HepG2 (cell line): Measurements from ENCODE around the gene RB1. TPM values are rescaled to one million over a fixed set of nuclear protein-coding genes. Genes with fewer than 3 reads are reported as not detected.

Source experiments
- ATAC-seq: fragments of 200-7000 bp; cut with Tn5 transposase; 3 replicates; pipeline ENCODE4 v1.9.1; 2020; ENCODE audit warnings: mild to moderate bottlenecking, moderate library complexity
- BruUV-seq: library from RNA; stranded (reverse); fragments of 400-500 nt; replicated peaks from 2 replicates; lab custom pipeline; 2021; lab: Mats Ljungman, UMichigan
- CTCF ChIA-PET: fragments of 300-600 bp; formaldehyde crosslinking; extraction: SDS; loops from one replicate; lab custom pipeline; 2021; ENCODE audit warnings: low total read pairs, inconsistent platforms, low intra/inter-chr PET ratio; lab: Yijun Ruan, JAX
- POLR2A ChIA-PET: fragments of 350-600 bp; sonication (Branson Sonifier 250); formaldehyde crosslinking; loops from one replicate; lab custom pipeline; 2020; ENCODE audit warnings: antibody characterized with exemption, inconsistent platforms; lab: Yijun Ruan, JAX
- DNase-seq: peaks from one replicate; pipeline ENCODE4 v3.0.0-alpha.2; 2015; ENCODE audit warnings: low spot score
- FAIRE-seq: peaks from 3 replicates; lab custom pipeline; 2011; peaks lifted over from hg19 to GRCh38; lab: Jason Lieb, UNC
- H2AFZ ChIP-seq: one replicate; pipeline ENCODE4 v1.6.1; 2011; ENCODE audit warnings: low read length, inconsistent platforms
- H3K27ac ChIP-seq: fragments of 300-600 bp; 3 replicates; pipeline ENCODE4 v1.8.0; 2011; ENCODE audit warnings: mixed run types, mild to moderate bottlenecking, mixed read lengths, low read length, inconsistent platforms; ENCODE audit not compliant: insufficient read depth; ENCODE audit errors: extremely low read length
- H3K27me3 ChIP-seq, 2 experiments: fragments of 200-600 bp in 1 of 2; 2 replicates in 1 of 2; 3 replicates in 1 of 2; pipeline versions ENCODE4 v1.6.0 to v1.8.0; 2011; ENCODE audit warnings: low read length in 2 of 2, mild to moderate bottlenecking in 2 of 2, moderate library complexity in 2 of 2, inconsistent platforms in 1 of 2; ENCODE audit not compliant: insufficient read depth in 2 of 2, control insufficient read depth in 1 of 2
- H3K36me3 ChIP-seq, 2 experiments: fragments of 200-600 bp in 1 of 2; replicated peaks in 1 of 2; 2 replicates in 1 of 2; 3 replicates in 1 of 2; pipeline versions ENCODE4 v1.5.1 to v1.8.0; 2011; ENCODE audit warnings: low read length in 2 of 2, inconsistent platforms in 1 of 2; ENCODE audit not compliant: insufficient read depth in 2 of 2, control insufficient read depth in 1 of 2
- H3K4me1 ChIP-seq: 2 replicates; pipeline ENCODE4 v1.5.1; 2012; ENCODE audit warnings: low read length, inconsistent platforms; ENCODE audit not compliant: insufficient read depth
- H3K4me2 ChIP-seq: 2 replicates; pipeline ENCODE4 v1.6.0; 2011; ENCODE audit warnings: low read depth, low read length, inconsistent platforms
- H3K4me3 ChIP-seq, 3 experiments: fragments of 200-600 bp in 1 of 3; sonication (generic), shearing (Covaris generic) in 1 of 3; replicated peaks in 1 of 3; 2 replicates each; pipeline ENCODE4 v1.5.1; 2011 to 2016; ENCODE audit warnings: low read length in 3 of 3, inconsistent platforms in 2 of 3, low read depth in 2 of 3, mild to moderate bottlenecking in 2 of 3, control low read depth in 1 of 3, mixed read lengths in 1 of 3; ENCODE audit not compliant: insufficient read depth in 1 of 3
- H3K79me2 ChIP-seq: one replicate; pipeline ENCODE4 v1.6.1; 2011; ENCODE audit warnings: low read length, inconsistent platforms; ENCODE audit not compliant: insufficient read depth
- H3K9ac ChIP-seq: 2 replicates; pipeline ENCODE4 v1.6.0; 2011; ENCODE audit warnings: mild to moderate bottlenecking, low read depth, low read length, inconsistent platforms; ENCODE audit not compliant: insufficient read depth
- H3K9me3 ChIP-seq: 2 replicates; pipeline ENCODE4 v1.5.1; 2012; ENCODE audit warnings: mild to moderate bottlenecking, low read length
- H4K20me1 ChIP-seq: 2 replicates; pipeline ENCODE4 v1.6.0; 2011; ENCODE audit warnings: inconsistent platforms, mild to moderate bottlenecking, low read length, moderate library complexity; ENCODE audit not compliant: insufficient read depth
- AGO2 ChIP-seq: fragments of 200-400 bp; formaldehyde crosslinking; optimal IDR thresholded peaks from 2 replicates; pipeline ENCODE3; 2017; ENCODE audit warnings: mild to moderate bottlenecking, low read depth, low read length, moderate library complexity
- PAX8 ChIP-seq: sonication (generic); formaldehyde crosslinking; IDR thresholded peaks from 2 replicates; pipeline ENCODE4 v1.8.0; 2022; ENCODE audit warnings: mild to moderate bottlenecking, missing genetic modification reagents, borderline replicate concordance
- PHF21A ChIP-seq: sonication (generic); formaldehyde crosslinking; IDR thresholded peaks from 2 replicates; pipeline ENCODE4 v1.5.0; 2020; ENCODE audit warnings: mild to moderate bottlenecking, missing genetic modification reagents
- TAF1 ChIP-seq: sonication (generic); formaldehyde crosslinking; IDR thresholded peaks from 2 replicates; pipeline ENCODE4 v1.4.0; 2020; ENCODE audit warnings: missing genetic modification reagents
- TGIF2 ChIP-seq: IDR thresholded peaks from 2 replicates; pipeline ENCODE4 v1.6.1; 2016; ENCODE audit warnings: control low read depth, missing compliant biosample characterization
- ZNF609 ChIP-seq: sonication (generic); formaldehyde crosslinking; IDR thresholded peaks from 2 replicates; pipeline ENCODE4 v1.4.0; 2020; ENCODE audit warnings: mild to moderate bottlenecking, missing genetic modification reagents, borderline replicate concordance
- ZNF749 ChIP-seq: sonication (generic); formaldehyde crosslinking; IDR thresholded peaks from 2 replicates; pipeline ENCODE4 v1.8.0; 2022; ENCODE audit warnings: mild to moderate bottlenecking, missing genetic modification reagents, moderate library complexity, borderline replicate concordance
- WGBS: methylation state at CpG from one replicate; pipeline ENCODE4 v1.1.6; 2017; ENCODE audit warnings: low lambda C conversion rate; 5-methylcytosine and 5-hydroxymethylcytosine counted together
- in situ Hi-C: cut with HindIII; loops from 2 replicates; pipeline ENCODE4 v1.10.0; 2017; ENCODE audit warnings: low pct_unique_long_range_greater_than_20kb; ENCODE audit not compliant: extremely low pct_ligation_motif_present
- intact Hi-C: fragments of 100-400 bp; cut with micrococcal nuclease; formaldehyde crosslinking; loops from one replicate; pipeline ENCODE4 v1.10.0; 2022; ENCODE audit not compliant: unreplicated experiment
- polyA plus RNA-seq, 8 experiments: library from polyadenylated mRNA; depleted of rRNA in 3 of 8; stranded (reverse) in 7 of 8; unstranded in 1 of 8; fragments of >200 nt; fragmentation: Illumina TruSeq in 4 of 8; extraction: Trizol in 4 of 8; gene quantifications; 2 replicates each; pipeline versions ENCODE4 v1.2.1 to v1.2.3, GENCODE V29; 2011 to 2016; ENCODE audit warnings: low read depth in 4 of 8, missing spikeins in 1 of 8, mixed read lengths in 1 of 8; ENCODE audit not compliant: insufficient read depth in 1 of 8
- total RNA-seq, 5 experiments: library from RNA; depleted of rRNA; stranded (reverse); fragments of >200 nt; fragmentation: Illumina TruSeq; extraction: Trizol; gene quantifications; 2 replicates each; pipeline ENCODE4 v1.2.3, GENCODE V29; 2016; ENCODE audit warnings: low read depth in 1 of 5
- TF ChIP-seq, protein P1 (sequence below): sonication (generic); formaldehyde crosslinking; IDR thresholded peaks from 2 replicates; pipeline ENCODE4 v1.4.0; 2020; ENCODE audit warnings: missing genetic modification reagents

RB1 gene
- total and polyA plus RNA-seq, 2 of the 13 experiments (the other 11 are each of a cell fraction or from before 2014, with no cell fraction given), result 15.6 to 23.7 TPM

- TF ChIP-seq ZNF609 (CRISPR knock-in tag) (no peak), PHF21A (CRISPR knock-in tag) (no peak), AGO2 (peak; percentile 67), ZNF749 (CRISPR knock-in tag) (no peak), TAF1 (CRISPR knock-in tag) (no peak), TGIF2 (CRISPR knock-in tag) (no peak), PAX8 (CRISPR knock-in tag) (no peak)
- TF ChIP-seq, protein P1, sequence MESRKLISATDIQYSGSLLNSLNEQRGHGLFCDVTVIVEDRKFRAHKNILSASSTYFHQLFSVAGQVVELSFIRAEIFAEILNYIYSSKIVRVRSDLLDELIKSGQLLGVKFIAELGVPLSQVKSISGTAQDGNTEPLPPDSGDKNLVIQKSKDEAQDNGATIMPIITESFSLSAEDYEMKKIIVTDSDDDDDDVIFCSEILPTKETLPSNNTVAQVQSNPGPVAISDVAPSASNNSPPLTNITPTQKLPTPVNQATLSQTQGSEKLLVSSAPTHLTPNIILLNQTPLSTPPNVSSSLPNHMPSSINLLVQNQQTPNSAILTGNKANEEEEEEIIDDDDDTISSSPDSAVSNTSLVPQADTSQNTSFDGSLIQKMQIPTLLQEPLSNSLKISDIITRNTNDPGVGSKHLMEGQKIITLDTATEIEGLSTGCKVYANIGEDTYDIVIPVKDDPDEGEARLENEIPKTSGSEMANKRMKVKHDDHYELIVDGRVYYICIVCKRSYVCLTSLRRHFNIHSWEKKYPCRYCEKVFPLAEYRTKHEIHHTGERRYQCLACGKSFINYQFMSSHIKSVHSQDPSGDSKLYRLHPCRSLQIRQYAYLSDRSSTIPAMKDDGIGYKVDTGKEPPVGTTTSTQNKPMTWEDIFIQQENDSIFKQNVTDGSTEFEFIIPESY (CRISPR knock-in tag), result no peak
- BruUV-seq, result no TSS peak
- intact Hi-C loops, result no loop called here
- Histone ChIP-seq H3K79me2 (peaks cover 7% of the 10 kb centered on the region), H3K36me3 (peaks cover 5 to 7% of the 10 kb centered on the region in 2 experiments; a peak in 3 of 5 replicates), H3K9ac (no peak overlapping the region), H2AFZ (no peak overlapping the region), H3K4me2 (no peak overlapping the region), H3K27me3 (no peaks in the 10 kb centered on the region), H3K4me3 (no peak overlapping the region), H3K27ac (no peak overlapping the region), H4K20me1 (no peaks in the 10 kb centered on the region), H3K9me3 (peaks cover 13% of the 10 kb centered on the region), H3K4me1 (no peaks in the 10 kb centered on the region)
- WGBS, result 99% methylated on average over 41 of the region's 47 CpGs
- CTCF ChIA-PET, result no interaction called here
- in situ Hi-C loops, result loop anchor here (25.0 kb wide), 1 partner anchor 443 kb away; no protein-coding TSS in a partner anchor
- DNase-seq (no peak), FAIRE-seq (no peak), ATAC-seq (no peak)
- POLR2A ChIA-PET, result no interaction called here
These were observed 15.4 kb downstream of the RB1 start for GRCh38 chr13:48318821-48319511.
